Omental fat pad (tissue), 4 donors: Measurements from ENCODE around the gene KIRREL3. TPM values are rescaled to one million over a fixed set of nuclear protein-coding genes. Genes with fewer than 3 reads are reported as not detected.

Experiments used
- ATAC-seq: fragments of 150-250 bp; one replicate; pipeline ENCODE4 v1.9.1; 2016; ENCODE audit warnings: mild to moderate bottlenecking, moderate library complexity; ENCODE audit not compliant: low FRiP score
- DNase-seq: peaks from one replicate; pipeline ENCODE4 v3.0.0-alpha.2; 2019; ENCODE audit warnings: low spot score
- total RNA-seq, 4 donors: library from RNA; depleted of rRNA; stranded (reverse); fragments of >200 nt; gene quantifications; one replicate each; pipeline ENCODE4 v1.1.0, GENCODE V29; 2016
- TF ChIP-seq, protein P1 (sequence below), 3 donors: fragments of 450-650 bp; IDR thresholded peaks; one replicate each; pipeline ENCODE4 v1.5.1; 2016 to 2017; ENCODE audit warnings: antibody characterized with exemption in 3 of 3, mild to moderate bottlenecking in 3 of 3, moderate library complexity in 2 of 3

KIRREL3 gene
- total RNA-seq, 4 donors from 2014 or later: 0.09 to 0.60 TPM; not detected in 2

DNA sequence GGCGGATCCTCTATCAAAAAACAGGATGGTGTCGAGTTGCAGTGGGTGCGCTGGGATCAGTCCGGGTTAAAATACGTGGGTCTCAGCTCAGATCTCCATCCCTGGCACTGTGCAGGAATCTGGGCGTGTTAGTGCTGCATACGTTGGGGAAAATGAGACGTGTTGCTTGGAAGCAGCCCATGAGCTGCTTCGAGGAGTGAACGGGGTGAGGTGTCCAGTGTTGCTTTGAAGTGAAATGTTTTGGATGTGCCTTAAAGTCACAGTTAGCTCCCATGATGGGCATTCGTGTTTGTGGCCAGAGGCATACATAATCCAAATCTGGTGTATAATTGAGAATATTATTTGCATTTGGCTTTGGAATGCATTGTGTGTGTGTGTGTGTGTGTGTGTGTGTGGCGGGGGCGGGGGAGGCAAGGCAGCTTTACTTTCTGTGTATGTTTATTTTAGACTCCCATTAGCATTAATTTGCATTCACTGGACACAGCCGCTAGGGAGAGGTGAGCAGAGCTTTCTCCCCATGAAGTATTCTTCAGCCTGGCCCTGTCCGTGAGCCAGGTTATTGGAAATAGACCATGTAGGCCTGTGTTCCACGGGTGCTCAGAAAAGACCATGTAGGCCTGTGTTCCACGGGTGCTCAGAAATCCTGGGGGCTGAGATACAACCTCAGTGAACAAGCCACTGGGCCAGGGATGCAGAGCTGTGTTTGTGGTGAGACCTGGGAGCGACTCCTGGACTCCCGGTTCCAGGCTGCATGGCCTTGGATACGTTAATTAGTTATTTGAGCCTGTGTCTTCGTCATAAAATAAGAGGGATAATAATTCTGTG is 510.5 kb downstream of the KIRREL3 start:
- TF ChIP-seq, protein P1, sequence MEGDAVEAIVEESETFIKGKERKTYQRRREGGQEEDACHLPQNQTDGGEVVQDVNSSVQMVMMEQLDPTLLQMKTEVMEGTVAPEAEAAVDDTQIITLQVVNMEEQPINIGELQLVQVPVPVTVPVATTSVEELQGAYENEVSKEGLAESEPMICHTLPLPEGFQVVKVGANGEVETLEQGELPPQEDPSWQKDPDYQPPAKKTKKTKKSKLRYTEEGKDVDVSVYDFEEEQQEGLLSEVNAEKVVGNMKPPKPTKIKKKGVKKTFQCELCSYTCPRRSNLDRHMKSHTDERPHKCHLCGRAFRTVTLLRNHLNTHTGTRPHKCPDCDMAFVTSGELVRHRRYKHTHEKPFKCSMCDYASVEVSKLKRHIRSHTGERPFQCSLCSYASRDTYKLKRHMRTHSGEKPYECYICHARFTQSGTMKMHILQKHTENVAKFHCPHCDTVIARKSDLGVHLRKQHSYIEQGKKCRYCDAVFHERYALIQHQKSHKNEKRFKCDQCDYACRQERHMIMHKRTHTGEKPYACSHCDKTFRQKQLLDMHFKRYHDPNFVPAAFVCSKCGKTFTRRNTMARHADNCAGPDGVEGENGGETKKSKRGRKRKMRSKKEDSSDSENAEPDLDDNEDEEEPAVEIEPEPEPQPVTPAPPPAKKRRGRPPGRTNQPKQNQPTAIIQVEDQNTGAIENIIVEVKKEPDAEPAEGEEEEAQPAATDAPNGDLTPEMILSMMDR (IDR thresholded peaks at IDR 0.05): no peak
- DNase-seq (no peak), ATAC-seq (no peak)

DNA sequence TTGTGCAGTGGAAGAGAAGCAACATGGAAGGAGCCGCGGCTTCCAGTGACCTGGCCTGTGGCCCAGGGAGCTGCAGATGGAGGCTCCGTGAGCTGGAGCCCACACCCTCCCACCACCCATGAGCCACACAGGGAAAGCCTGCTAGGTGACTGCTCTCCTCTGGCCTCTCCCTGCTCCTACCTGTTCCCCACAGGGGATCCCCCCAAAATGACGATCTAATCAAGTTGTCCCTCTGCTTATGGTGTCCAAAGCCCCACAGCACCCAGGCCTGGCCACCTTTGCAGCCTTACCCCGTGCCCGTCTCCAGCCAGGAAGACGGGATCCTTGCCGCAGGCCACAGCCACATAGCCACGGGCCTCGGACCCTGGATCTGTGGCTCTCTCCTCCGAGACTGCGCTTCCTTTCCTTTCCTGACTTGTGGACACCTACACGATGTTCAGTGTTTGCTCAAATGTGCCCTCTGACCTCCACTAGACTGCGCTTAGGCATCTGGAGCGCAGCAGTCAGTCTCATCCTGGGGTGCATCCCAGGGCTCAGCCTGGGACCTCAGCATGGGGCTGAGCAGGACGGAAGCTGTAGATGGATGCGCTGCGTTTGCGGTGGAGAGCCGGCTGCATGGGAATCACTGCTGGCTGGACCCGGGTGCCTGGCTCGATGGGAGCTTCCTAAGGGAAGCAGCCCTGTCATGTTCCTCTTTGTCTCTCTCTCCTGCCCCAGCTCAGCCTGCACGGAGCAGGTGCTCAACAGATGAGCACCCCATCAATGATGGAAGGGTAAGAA is 511.8 kb downstream of the KIRREL3 start:
- ATAC-seq (no peak), DNase-seq (no peak)

DNA sequence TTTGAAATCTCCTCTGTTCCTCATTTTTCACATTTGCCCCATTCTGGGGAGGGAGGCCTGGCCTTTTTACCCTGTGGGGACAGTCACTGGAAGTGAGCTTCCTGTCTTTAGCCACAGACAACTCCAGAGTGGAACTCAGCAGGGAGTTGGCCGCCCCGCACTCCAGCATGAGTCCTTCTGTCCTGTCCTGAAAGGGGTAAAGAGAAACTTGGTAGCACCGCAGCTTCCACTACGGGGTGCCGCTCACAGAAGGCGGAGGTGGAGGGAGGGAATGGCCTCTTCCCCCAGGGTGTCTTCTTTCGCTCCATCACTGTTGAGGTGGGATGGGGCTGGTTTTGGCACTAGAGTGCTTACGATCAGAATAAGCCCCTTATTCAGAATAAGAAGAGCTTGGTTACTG is 512.9 kb downstream of the KIRREL3 start:
- ATAC-seq: no peak
- TF ChIP-seq, protein P1 (IDR thresholded peaks at IDR 0.05): no peak
- DNase-seq: no peak

More for the DNA sequence above, 511.8 kb downstream of the KIRREL3 start:
- TF ChIP-seq, protein P1 (IDR thresholded peaks at IDR 0.05): no peak

DNA sequence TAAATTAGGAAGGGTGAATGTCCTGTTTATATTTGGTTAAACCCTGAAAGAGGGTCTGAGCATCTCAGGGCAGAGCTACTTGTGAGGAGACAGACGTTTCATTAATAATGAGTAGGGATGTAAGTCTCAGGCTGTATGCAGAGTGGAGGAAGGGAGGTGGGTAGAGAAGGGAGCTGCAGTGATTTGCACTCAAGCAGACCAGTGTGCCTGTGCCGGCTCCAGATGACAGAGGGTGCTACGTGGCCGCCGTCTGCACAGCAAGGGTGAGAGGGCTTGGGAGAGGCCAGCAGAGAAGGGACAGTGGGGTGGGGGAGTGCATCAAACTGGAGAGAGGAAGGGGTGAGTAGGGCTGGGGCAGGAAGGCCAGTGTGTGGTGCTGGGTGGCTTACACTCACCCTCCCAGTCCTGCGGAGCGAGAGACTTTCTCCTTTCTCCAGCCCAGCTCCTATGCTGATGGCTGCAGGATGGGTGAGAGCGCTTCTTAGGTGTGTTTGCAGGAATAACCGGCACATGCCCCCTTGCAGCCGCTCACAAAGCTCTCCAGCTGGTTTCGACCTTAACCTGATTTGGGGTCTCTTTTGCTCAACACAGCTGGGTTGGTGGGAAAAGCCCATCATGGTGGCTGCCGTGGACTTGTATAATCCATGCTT is 514.5 kb downstream of the KIRREL3 start:
- no peak for ATAC-seq
- DNase-seq: no peak
- TF ChIP-seq, protein P1 (IDR thresholded peaks at IDR 0.05): no peak

DNA sequence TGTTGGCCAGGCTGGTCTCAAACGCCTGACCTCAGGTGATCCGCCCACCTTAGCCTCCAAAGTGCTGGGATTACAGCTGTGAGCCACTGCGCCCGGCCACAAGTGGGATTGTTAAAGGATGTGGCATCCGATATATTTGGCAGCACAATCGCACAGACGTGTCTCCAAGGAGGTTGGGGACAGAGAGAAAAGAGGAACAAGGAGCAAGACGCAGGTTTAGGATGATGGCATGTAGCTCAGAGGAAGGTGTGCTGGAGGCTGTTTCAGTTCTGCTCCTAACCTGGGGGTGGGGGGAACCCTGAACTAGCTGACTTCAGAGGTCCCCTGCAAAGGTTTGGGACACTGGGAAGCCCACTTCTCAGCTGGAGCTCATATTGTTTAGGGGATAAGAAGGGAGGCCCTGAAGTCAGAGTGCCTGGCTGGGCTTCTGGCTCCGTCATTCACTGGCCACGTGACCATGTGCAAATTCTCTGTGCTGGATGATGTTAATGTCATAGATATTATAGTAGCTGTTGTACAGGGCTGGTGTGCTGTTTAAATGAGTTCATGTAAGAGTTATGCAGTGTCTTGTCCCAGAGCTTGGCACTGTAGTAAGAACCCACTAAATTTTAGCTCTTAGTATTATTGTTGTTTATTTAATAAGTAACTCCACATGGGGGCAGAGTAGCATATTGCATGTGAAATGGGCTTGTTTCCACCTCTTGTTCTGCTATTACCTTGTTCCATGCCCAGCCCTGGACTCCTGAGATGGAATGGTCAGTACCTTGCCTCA is 515.4 kb downstream of the KIRREL3 start:
- TF ChIP-seq, protein P1 (IDR thresholded peaks at IDR 0.05): no peak
- DNase-seq (no peak), ATAC-seq (no peak)

DNA sequence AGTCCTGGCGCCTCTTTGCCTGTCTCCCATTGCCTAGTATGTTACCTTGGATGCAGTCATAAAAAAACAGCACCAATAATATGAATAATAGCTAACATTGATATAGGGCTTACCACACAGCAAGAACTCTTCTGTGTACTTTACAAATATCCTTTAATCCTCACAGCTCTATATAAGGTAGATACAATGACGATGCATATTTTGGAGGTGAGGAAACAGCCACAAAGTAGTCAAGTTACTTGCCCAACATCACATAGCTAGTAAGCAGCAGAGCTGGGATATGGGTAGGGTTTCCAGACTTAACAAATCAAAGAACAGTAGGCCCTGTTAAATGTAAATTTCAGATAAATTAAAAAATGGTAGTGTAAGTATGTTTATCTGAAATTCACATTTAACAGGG is 516.3 kb downstream of the KIRREL3 start:
- TF ChIP-seq, protein P1 (IDR thresholded peaks at IDR 0.05): no peak
- ATAC-seq (no peak), DNase-seq (no peak)
